Lung (tissue), 12 donors: ENCODE data around the gene SMIM21. TPM values are rescaled to one million over a fixed set of nuclear protein-coding genes. Genes with fewer than 3 reads are reported as not detected.

Experiments
- ATAC-seq: fragments of 200-7000 bp; cut with Tn5 transposase; one replicate; pipeline ENCODE4 v1.9.1; 2020; ENCODE audit warnings: moderate number of reproducible peaks; ENCODE audit not compliant: insufficient read depth, low FRiP score
- DNase-seq, 3 donors: peaks; one replicate each; pipeline ENCODE4 v3.0.0-alpha.2; 2013 to 2017
- H3K27ac ChIP-seq, 2 donors: one replicate each; pipeline ENCODE4 v1.5.1; 2013; ENCODE audit warnings: mild to moderate bottlenecking in 2 of 2, moderate library complexity in 2 of 2, control low read depth in 1 of 2, inconsistent platforms in 1 of 2, low read depth in 1 of 2, low read length in 1 of 2
- H3K27me3 ChIP-seq, 3 donors: one replicate each; pipeline ENCODE4 v1.5.1; 2013; ENCODE audit warnings: low read length in 2 of 3; ENCODE audit not compliant: control insufficient read depth in 3 of 3, insufficient read depth in 3 of 3
- H3K36me3 ChIP-seq, 4 donors: one replicate each; pipeline ENCODE4 v1.5.1; 2013; ENCODE audit warnings: low read length in 4 of 4, mild to moderate bottlenecking in 1 of 4, moderate library complexity in 1 of 4; ENCODE audit not compliant: control insufficient read depth in 4 of 4, insufficient read depth in 4 of 4
- H3K4me1 ChIP-seq, 5 donors: one replicate each; pipeline ENCODE4 v1.5.1; 2013; ENCODE audit warnings: low read length in 5 of 5, mild to moderate bottlenecking in 2 of 5, moderate library complexity in 1 of 5; ENCODE audit not compliant: control insufficient read depth in 5 of 5, insufficient read depth in 5 of 5
- H3K4me3 ChIP-seq: one replicate; pipeline ENCODE4 v1.5.1; 2013; ENCODE audit warnings: mild to moderate bottlenecking, control low read depth, moderate library complexity
- H3K9ac ChIP-seq, 2 donors: one replicate each; pipeline ENCODE4 v1.5.1; 2013; ENCODE audit warnings: low read length in 2 of 2, control low read depth in 1 of 2; ENCODE audit not compliant: insufficient read depth in 1 of 2
- H3K9me3 ChIP-seq, 4 donors: one replicate each; pipeline ENCODE4 v1.5.1; 2013; ENCODE audit warnings: low read length in 3 of 4, mild to moderate bottlenecking in 1 of 4, moderate library complexity in 1 of 4; ENCODE audit not compliant: control insufficient read depth in 4 of 4, insufficient read depth in 3 of 4
- WGBS, 2 donors: extraction: QIAGEN DNeasy Blood & Tissue Kit; methylation state at CpG; one replicate each; pipeline ENCODE4 v1.1.7; 2013; 5-methylcytosine and 5-hydroxymethylcytosine counted together
- polyA plus RNA-seq, 2 donors: library from polyadenylated mRNA; stranded (reverse); fragments of 200-250 nt; gene quantifications; one replicate each; pipeline ENCODE4 v1.2.1, GENCODE V29; 2013
- total RNA-seq, 2 donors: library from RNA; depleted of rRNA in 1 of 2; stranded (reverse); fragments of >200 nt in 1 of 2; gene quantifications; one replicate each; pipeline ENCODE4 v1.2.1, GENCODE V29; 2014 to 2021
- TF ChIP-seq, protein P1 (sequence below): IDR thresholded peaks from 2 replicates; pipeline ENCODE4 v1.5.1; 2012; ENCODE audit warnings: mild to moderate bottlenecking; ENCODE audit errors: control extremely low read depth, extremely low read depth
- donor health status: control.
- donor health status: control.
- donor health status: Bipolar disorder and iron deficiency.
- donor health status: healthy.
- donor health status: DM: yes; HTN: yes; CAD: no.

The SMIM21 gene
- total and polyA plus RNA-seq, 4 donors = not detected

DNA sequence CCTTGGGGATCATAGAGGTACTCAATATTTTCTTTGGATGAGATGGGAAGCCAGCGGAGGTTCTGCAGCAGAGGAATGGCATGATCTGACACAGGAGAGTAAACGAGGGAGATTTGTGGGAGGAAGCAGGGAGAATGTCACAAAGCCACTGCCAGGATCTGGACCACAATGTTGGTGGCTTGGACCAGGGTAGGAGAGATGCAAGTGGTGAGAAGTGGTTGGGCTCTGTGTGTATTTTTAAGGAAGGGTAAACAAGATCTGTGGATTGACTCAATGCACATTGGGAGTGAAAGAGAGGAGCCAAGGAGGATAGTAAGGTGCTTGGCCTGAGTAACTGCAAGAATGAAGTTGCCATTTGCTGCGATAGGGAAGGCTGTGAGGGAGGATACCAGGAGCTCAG, 10.5 kb upstream of the SMIM21 start:
- 86 to 88% methylated on average over 3 of the region's 3 CpGs for WGBS, 2 donors
- Histone ChIP-seq H3K27ac (no peak overlapping the region), H3K9ac (no peak overlapping the region), H3K4me3 (no peak overlapping the region), H3K9me3 (no peaks in the 10 kb centered on the region), H3K4me1 (no peaks in the 10 kb centered on the region), H3K27me3 (peaks cover 0 to 8% (median 4%) of the 10 kb centered on the region in 3 donors), H3K36me3 (no peaks in the 10 kb centered on the region)
- ATAC-seq (no peak), DNase-seq (no peak)
- TF ChIP-seq, protein P1, sequence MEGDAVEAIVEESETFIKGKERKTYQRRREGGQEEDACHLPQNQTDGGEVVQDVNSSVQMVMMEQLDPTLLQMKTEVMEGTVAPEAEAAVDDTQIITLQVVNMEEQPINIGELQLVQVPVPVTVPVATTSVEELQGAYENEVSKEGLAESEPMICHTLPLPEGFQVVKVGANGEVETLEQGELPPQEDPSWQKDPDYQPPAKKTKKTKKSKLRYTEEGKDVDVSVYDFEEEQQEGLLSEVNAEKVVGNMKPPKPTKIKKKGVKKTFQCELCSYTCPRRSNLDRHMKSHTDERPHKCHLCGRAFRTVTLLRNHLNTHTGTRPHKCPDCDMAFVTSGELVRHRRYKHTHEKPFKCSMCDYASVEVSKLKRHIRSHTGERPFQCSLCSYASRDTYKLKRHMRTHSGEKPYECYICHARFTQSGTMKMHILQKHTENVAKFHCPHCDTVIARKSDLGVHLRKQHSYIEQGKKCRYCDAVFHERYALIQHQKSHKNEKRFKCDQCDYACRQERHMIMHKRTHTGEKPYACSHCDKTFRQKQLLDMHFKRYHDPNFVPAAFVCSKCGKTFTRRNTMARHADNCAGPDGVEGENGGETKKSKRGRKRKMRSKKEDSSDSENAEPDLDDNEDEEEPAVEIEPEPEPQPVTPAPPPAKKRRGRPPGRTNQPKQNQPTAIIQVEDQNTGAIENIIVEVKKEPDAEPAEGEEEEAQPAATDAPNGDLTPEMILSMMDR = no peak

DNA sequence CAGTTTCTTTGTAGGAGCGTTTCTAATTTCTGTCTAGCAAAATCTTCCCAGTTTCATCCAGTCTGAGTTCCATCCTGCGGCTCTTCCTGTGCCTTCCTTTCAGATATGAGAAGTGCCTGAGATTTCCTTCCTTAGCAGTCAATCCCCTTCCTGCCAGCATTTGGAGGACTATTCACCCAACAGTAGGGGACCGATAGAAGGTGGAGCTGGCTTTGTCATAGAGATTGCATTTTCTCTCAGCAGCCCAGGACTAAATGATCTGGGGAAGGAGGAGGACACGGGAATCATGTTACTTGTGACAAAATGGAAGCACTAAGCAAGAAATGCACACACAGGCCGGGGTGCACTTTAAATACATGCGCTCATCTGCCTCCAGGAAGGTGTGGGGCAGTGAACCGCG, 5.6 kb upstream of the SMIM21 start:
- Histone ChIP-seq H3K27me3 (no peaks in the 10 kb centered on the region), H3K4me3 (no peak overlapping the region), H3K27ac (no peak overlapping the region), H3K36me3 (no peaks in the 10 kb centered on the region), H3K9ac (no peak overlapping the region), H3K9me3 (no peaks in the 10 kb centered on the region), H3K4me1 (no peaks in the 10 kb centered on the region)
- WGBS, 2 donors = 71 to 80% methylated on average over 8 of the region's 8 CpGs
- ATAC-seq (no peak), DNase-seq (no peak)
- TF ChIP-seq, protein P1 = no peak

DNA sequence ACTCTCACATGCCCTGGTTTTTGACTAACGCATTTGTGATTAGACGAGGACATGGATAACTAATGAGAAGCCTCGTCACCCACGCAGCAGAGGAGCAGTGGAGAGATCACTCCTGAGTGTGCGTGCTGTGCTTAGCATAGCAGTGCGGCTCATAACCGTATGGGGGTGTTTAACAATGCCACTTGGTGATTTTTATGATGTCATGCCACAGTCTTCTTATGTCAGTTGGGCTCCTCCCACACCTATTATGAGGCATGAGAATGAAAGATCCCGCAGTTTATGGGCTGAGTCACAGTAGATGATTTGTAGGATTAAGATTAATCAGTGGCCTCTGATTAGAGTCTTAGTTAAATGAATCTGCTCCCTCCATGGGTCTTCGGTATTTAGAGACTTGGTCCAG, 2.5 kb upstream of the SMIM21 start:
- 93 to 95% methylated on average over 9 of the region's 9 CpGs for WGBS, 2 donors
- Histone ChIP-seq H3K36me3 (no peaks in the 10 kb centered on the region), H3K27ac (no peak overlapping the region), H3K9ac (no peak overlapping the region), H3K4me3 (no peak overlapping the region), H3K27me3 (no peaks in the 10 kb centered on the region), H3K9me3 (peaks cover 0 to 2% (median 0%) of the 10 kb centered on the region in 4 donors), H3K4me1 (no peaks in the 10 kb centered on the region)
- no peak for DNase-seq
- no peak for ATAC-seq
- TF ChIP-seq, protein P1 = no peak

DNA sequence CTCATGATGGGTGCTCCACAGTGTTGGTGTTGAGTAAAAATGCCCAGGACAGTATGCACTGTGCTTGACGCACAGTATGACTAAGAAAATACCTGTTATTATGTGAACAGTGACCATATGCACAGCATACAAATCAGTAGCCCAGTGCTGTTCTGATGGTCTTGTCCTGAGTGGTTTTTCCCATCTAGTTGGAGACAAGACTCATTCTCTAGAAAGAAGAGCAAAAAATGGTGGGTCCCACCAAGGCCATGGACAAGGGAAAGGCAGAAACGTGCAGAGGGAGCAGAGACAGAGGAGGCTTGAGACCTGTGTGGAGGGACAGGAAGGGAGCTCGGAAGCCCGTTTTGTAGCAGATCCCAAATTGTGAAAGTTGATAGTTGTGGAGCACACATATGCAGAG, 987 bp upstream of the SMIM21 start:
- H3K4me1 ChIP-seq = no peaks in the 10 kb centered on the region
- H3K27ac ChIP-seq = no peak overlapping the region
- no peaks in the 10 kb centered on the region for H3K36me3 ChIP-seq
- TF ChIP-seq, protein P1 = no peak
- peaks cover 0 to 2% (median 0%) of the 10 kb centered on the region in 4 donors for H3K9me3 ChIP-seq
- ATAC-seq (no peak), DNase-seq (no peak)
- H3K9ac ChIP-seq = no peak overlapping the region
- 91 to 96% methylated on average over 4 of the region's 4 CpGs for WGBS, 2 donors
- H3K27me3 ChIP-seq = no peaks in the 10 kb centered on the region
- no peak overlapping the region for H3K4me3 ChIP-seq
